HEK293 (cell line): Measurements from ENCODE around the gene ERCC6L.

Source experiments
- CTCF ChIA-PET: fragments of 350-600 bp; formaldehyde crosslinking; extraction: SDS; loops from one replicate; lab custom pipeline; 2021; ENCODE audit warnings: antibody characterized with exemption; lab: Yijun Ruan, JAX
- POLR2A ChIA-PET: fragments of 300-600 bp; formaldehyde crosslinking; extraction: SDS; loops from one replicate; lab custom pipeline; 2020; ENCODE audit warnings: antibody characterized with exemption, inconsistent platforms; lab: Yijun Ruan, JAX
- H3K27ac ChIP-seq: fragments of 200-500 bp; sonication (Bioruptor generic); 2 replicates; pipeline ENCODE4 v1.5.1; 2014; ENCODE audit warnings: low read depth, low read length, control low read depth, inconsistent platforms; ENCODE audit errors: extremely low read depth
- H3K36me3 ChIP-seq, 2 experiments: fragments of 200-500 bp in 1 of 2; sonication (Bioruptor generic) in 1 of 2; 1 replicate in 1 of 2; 2 replicates in 1 of 2; pipeline ENCODE4 v1.5.1; 2014 to 2017; ENCODE audit warnings: inconsistent platforms in 2 of 2, low read length in 2 of 2; ENCODE audit not compliant: control insufficient read depth in 2 of 2, insufficient read depth in 1 of 2
- H3K4me1 ChIP-seq: fragments of 200-500 bp; sonication (Bioruptor generic); 2 replicates; pipeline ENCODE4 v1.5.1; 2014; ENCODE audit warnings: mild to moderate bottlenecking, low read length, inconsistent platforms; ENCODE audit not compliant: control insufficient read depth, insufficient read depth
- H3K4me3 ChIP-seq: 2 replicates; pipeline ENCODE4 v1.5.1; 2011; ENCODE audit warnings: low read depth, mild to moderate bottlenecking, control low read depth, low read length, moderate library complexity
- H3K9me3 ChIP-seq: fragments of 200-500 bp; sonication (Bioruptor generic); 2 replicates; pipeline ENCODE4 v1.5.1; 2014; ENCODE audit warnings: low read depth, low read length, inconsistent platforms; ENCODE audit not compliant: control insufficient read depth, insufficient read depth
- BCL11A ChIP-seq: fragments of 450-650 bp; formaldehyde crosslinking; IDR thresholded peaks from 2 replicates; pipeline ENCODE4 v1.5.1; 2016; ENCODE audit warnings: low read depth, missing biosample characterization, missing genetic modification characterization
- CTCF ChIP-seq: fragments of 450-650 bp; formaldehyde crosslinking; IDR thresholded peaks from 2 replicates; pipeline ENCODE4 v1.5.1; 2016; ENCODE audit warnings: missing biosample characterization, missing genetic modification characterization
- GLIS2 ChIP-seq: fragments of 450-650 bp; formaldehyde crosslinking; IDR thresholded peaks from 2 replicates; pipeline ENCODE4 v1.5.1; 2016; ENCODE audit warnings: missing biosample characterization, missing genetic modification characterization
- KLF17 ChIP-seq: fragments of 450-650 bp; formaldehyde crosslinking; IDR thresholded peaks from 2 replicates; pipeline ENCODE4 v1.5.1; 2016; ENCODE audit warnings: missing biosample characterization, missing genetic modification characterization
- PRDM10 ChIP-seq: fragments of 450-650 bp; formaldehyde crosslinking; IDR thresholded peaks from 2 replicates; pipeline ENCODE4 v1.5.1; 2016; ENCODE audit warnings: missing biosample characterization, missing genetic modification characterization
- REPIN1 ChIP-seq: fragments of 450-650 bp; formaldehyde crosslinking; IDR thresholded peaks from 2 replicates; pipeline ENCODE4 v1.5.1; 2017; ENCODE audit warnings: missing biosample characterization, missing genetic modification characterization, low read depth
- SETDB1 ChIP-seq: IDR thresholded peaks from one replicate; pipeline ENCODE4 v1.6.1; 2017; ENCODE audit warnings: mild to moderate bottlenecking, low read length, moderate library complexity, mixed read lengths; ENCODE audit not compliant: insufficient read length
- TRIM28 ChIP-seq: IDR thresholded peaks from 2 replicates; pipeline ENCODE4 v1.6.1; 2011; ENCODE audit warnings: low read length, control low read depth, borderline replicate concordance
- WT1 ChIP-seq: fragments of 450-650 bp; formaldehyde crosslinking; IDR thresholded peaks from 2 replicates; pipeline ENCODE4 v1.5.1; 2016; ENCODE audit warnings: missing biosample characterization, missing genetic modification characterization
- ZBTB17 ChIP-seq: fragments of 450-650 bp; formaldehyde crosslinking; IDR thresholded peaks from 2 replicates; pipeline ENCODE4 v1.5.1; 2016; ENCODE audit warnings: missing biosample characterization, missing genetic modification characterization
- ZBTB49 ChIP-seq: fragments of 450-650 bp; formaldehyde crosslinking; IDR thresholded peaks from 2 replicates; pipeline ENCODE4 v1.5.1; 2016; ENCODE audit warnings: missing biosample characterization, missing genetic modification characterization, low read depth
- ZBTB6 ChIP-seq: fragments of 450-650 bp; formaldehyde crosslinking; IDR thresholded peaks from 2 replicates; pipeline ENCODE4 v1.5.1; 2017; ENCODE audit warnings: missing biosample characterization, missing genetic modification characterization
- ZNF148 ChIP-seq: fragments of 450-650 bp; formaldehyde crosslinking; IDR thresholded peaks from 2 replicates; pipeline ENCODE4 v1.5.0; 2017; ENCODE audit warnings: missing biosample characterization, missing genetic modification characterization, borderline replicate concordance
- ZNF16 ChIP-seq: fragments of 450-650 bp; formaldehyde crosslinking; IDR thresholded peaks from 2 replicates; pipeline ENCODE4 v1.5.1; 2016; ENCODE audit warnings: low read depth, missing biosample characterization, missing genetic modification characterization
- ZNF280D ChIP-seq: fragments of 450-650 bp; formaldehyde crosslinking; IDR thresholded peaks from 2 replicates; pipeline ENCODE4 v1.5.1; 2016; ENCODE audit warnings: missing biosample characterization, missing genetic modification characterization
- ZNF292 ChIP-seq: fragments of 450-650 bp; formaldehyde crosslinking; IDR thresholded peaks from 2 replicates; pipeline ENCODE4 v1.5.1; 2016; ENCODE audit warnings: low read depth, missing biosample characterization, missing genetic modification characterization, borderline replicate concordance
- ZNF585B ChIP-seq: fragments of 450-650 bp; formaldehyde crosslinking; IDR thresholded peaks from 2 replicates; pipeline ENCODE4 v1.5.1; 2016; ENCODE audit warnings: missing biosample characterization, missing genetic modification characterization
- ZNF621 ChIP-seq: fragments of 450-650 bp; formaldehyde crosslinking; IDR thresholded peaks from 2 replicates; pipeline ENCODE4 v1.5.1; 2017; ENCODE audit warnings: missing biosample characterization, missing genetic modification characterization
- ZNF623 ChIP-seq: fragments of 450-650 bp; formaldehyde crosslinking; IDR thresholded peaks from 2 replicates; pipeline ENCODE4 v1.5.1; 2016; ENCODE audit warnings: missing biosample characterization, missing genetic modification characterization
- ZNF664 ChIP-seq: fragments of 450-650 bp; formaldehyde crosslinking; IDR thresholded peaks from 2 replicates; pipeline ENCODE4 v1.5.1; 2016; ENCODE audit warnings: missing biosample characterization, missing genetic modification characterization

ERCC6L gene

GRCh38 chrX:72159769-72160168 is 79.1 kb downstream of the ERCC6L start (continued):
- no peak for TF ChIP-seq ZBTB49 (tag by site-specific recombination)
- TF ChIP-seq REPIN1 (tag by site-specific recombination), result no peak
- TF ChIP-seq PRDM10 (tag by site-specific recombination), result no peak

- H3K4me3 ChIP-seq, result no peak overlapping the region
- no peaks in the 10 kb centered on the region for H3K4me1 ChIP-seq
- ChIA-PET POLR2A (no interaction called here), CTCF (no interaction called here)
- H3K27ac ChIP-seq, result no peak overlapping the region
- H3K9me3 ChIP-seq, result peaks cover 9% of the 10 kb centered on the region
- no peaks in the 10 kb centered on the region for H3K36me3 ChIP-seq
- TF ChIP-seq SETDB1, result peak; percentile 79
- TF ChIP-seq KLF17 (tag by site-specific recombination), result no peak
- no peak for TF ChIP-seq WT1
- no peak for TF ChIP-seq ZBTB6 (tag by site-specific recombination)
- peak; percentile 100 for TF ChIP-seq ZNF585B (tag by site-specific recombination)
- no peak for TF ChIP-seq ZNF664 (tag by site-specific recombination)
- no peak for TF ChIP-seq BCL11A
- TF ChIP-seq CTCF (tag by site-specific recombination), result no peak
- TF ChIP-seq ZNF16, result no peak
- no peak for TF ChIP-seq ZNF623 (tag by site-specific recombination)
- peak; percentile 92; the same call in 1 of the 2 replicates for TF ChIP-seq TRIM28
- TF ChIP-seq ZNF292 (tag by site-specific recombination), result no peak
- TF ChIP-seq ZNF621, result no peak
- no peak for TF ChIP-seq ZNF280D (tag by site-specific recombination)
- TF ChIP-seq ZBTB17, result no peak
- no peak for TF ChIP-seq ZNF148 (tag by site-specific recombination)
- no peak for TF ChIP-seq GLIS2 (tag by site-specific recombination)
Measured at GRCh38 chrX:72158773-72159172, 80.1 kb downstream of the ERCC6L start.
